CD14-positive monocyte (primary cell): ENCODE data around the gene MBTD1. TPM values are rescaled to one million over a fixed set of nuclear protein-coding genes. Genes with fewer than 3 reads are reported as not detected.
"Not testable (repeated sequence)": the region's sequence is repeated elsewhere in the genome, so short reads cannot be mapped to it uniquely, and the experiment has no call there.

Experiments used
- DNase-seq, 3 donors: peaks; one replicate each; pipeline ENCODE4 v3.0.0-alpha.2; 2011 to 2022
- H2AFZ ChIP-seq: 2 replicates; pipeline ENCODE4 v1.6.0; 2012; ENCODE audit warnings: mild to moderate bottlenecking, low read depth, low read length, inconsistent platforms; ENCODE audit not compliant: insufficient read depth, poor library complexity, severe bottlenecking
- H3K27ac ChIP-seq, 2 donors: 1 replicate in 1 of 2; 2 replicates in 1 of 2; pipeline ENCODE4 v1.5.1; 2012 to 2013; ENCODE audit warnings: low read length in 2 of 2, control low read depth in 1 of 2, inconsistent platforms in 1 of 2, low read depth in 1 of 2, mild to moderate bottlenecking in 1 of 2
- H3K27me3 ChIP-seq, 2 donors: one replicate each; pipeline versions ENCODE4 v1.6.0 to v1.6.1; 2011 to 2013; ENCODE audit warnings: low read length in 2 of 2; ENCODE audit not compliant: control insufficient read depth in 2 of 2, insufficient read depth in 2 of 2
- H3K36me3 ChIP-seq, 2 donors: replicated peaks in 1 of 2; 1 replicate in 1 of 2; 2 replicates in 1 of 2; pipeline versions ENCODE4 v1.5.1 to v1.6.1; 2012 to 2013; ENCODE audit warnings: low read length in 2 of 2, control low read depth in 1 of 2, inconsistent platforms in 1 of 2, mild to moderate bottlenecking in 1 of 2; ENCODE audit not compliant: insufficient read depth in 2 of 2, control insufficient read depth in 1 of 2
- H3K4me1 ChIP-seq, 2 donors: 1 replicate in 1 of 2; 2 replicates in 1 of 2; pipeline versions ENCODE4 v1.5.1 to v1.6.1; 2012 to 2013; ENCODE audit warnings: low read length in 2 of 2, control low read depth in 1 of 2, inconsistent platforms in 1 of 2, mild to moderate bottlenecking in 1 of 2, moderate library complexity in 1 of 2; ENCODE audit not compliant: insufficient read depth in 2 of 2, control insufficient read depth in 1 of 2
- H3K4me2 ChIP-seq: replicated peaks from 2 replicates; pipeline ENCODE3; 2012; ENCODE audit warnings: low read length, moderate library complexity, mild to moderate bottlenecking; ENCODE audit not compliant: poor library complexity, severe bottlenecking; ENCODE audit errors: extremely low read depth
- H3K4me3 ChIP-seq, 3 experiments: fragments of 200-600 bp in 1 of 3; sonication (generic) in 1 of 3; replicated peaks in 1 of 3; 1 replicate in 2 of 3; 2 replicates in 1 of 3; pipeline ENCODE4 v1.5.1; 2011 to 2013; ENCODE audit warnings: low read length in 3 of 3, mild to moderate bottlenecking in 3 of 3, control low read depth in 2 of 3, low read depth in 2 of 3, inconsistent platforms in 1 of 3, moderate library complexity in 1 of 3
- H3K79me2 ChIP-seq: 2 replicates; pipeline ENCODE4 v1.6.0; 2012; ENCODE audit warnings: mild to moderate bottlenecking, control low read depth, inconsistent platforms, low read length, moderate library complexity; ENCODE audit not compliant: insufficient read depth
- H3K9ac ChIP-seq: 2 replicates; pipeline ENCODE4 v1.6.0; 2017; ENCODE audit warnings: low read length, mild to moderate bottlenecking; ENCODE audit not compliant: insufficient read depth, poor library complexity, severe bottlenecking
- H3K9me3 ChIP-seq, 2 donors: replicated peaks in 1 of 2; 1 replicate in 1 of 2; 2 replicates in 1 of 2; pipeline versions ENCODE4 v1.5.1 to v1.6.1; 2012 to 2013; ENCODE audit warnings: low read length in 2 of 2, control low read depth in 1 of 2; ENCODE audit not compliant: control insufficient read depth in 1 of 2, insufficient read depth in 1 of 2
- H4K20me1 ChIP-seq: 2 replicates; pipeline ENCODE4 v1.6.0; 2012; ENCODE audit warnings: mild to moderate bottlenecking, low read length, control low read depth, moderate library complexity; ENCODE audit not compliant: insufficient read depth
- H3K27ac Mint-ChIP-seq, 7 donors: one replicate each; pipeline ENCODE4 v1.8.0; 2020; ENCODE audit warnings: mild to moderate bottlenecking in 7 of 7, mixed read lengths in 7 of 7, moderate library complexity in 6 of 7, inconsistent platforms in 2 of 7
- H3K27me3 Mint-ChIP-seq, 3 donors: one replicate each; pipeline ENCODE4 v1.8.0; 2021 to 2022; ENCODE audit warnings: low read depth in 3 of 3, mild to moderate bottlenecking in 3 of 3, mixed read lengths in 3 of 3, moderate library complexity in 3 of 3, inconsistent platforms in 1 of 3
- H3K36me3 Mint-ChIP-seq, 2 donors: one replicate each; pipeline ENCODE4 v1.8.0; 2020; ENCODE audit warnings: mixed read lengths in 2 of 2, inconsistent platforms in 1 of 2, mild to moderate bottlenecking in 1 of 2
- H3K4me1 Mint-ChIP-seq: one replicate; pipeline ENCODE4 v1.8.0; 2020; ENCODE audit warnings: mild to moderate bottlenecking, mixed read lengths
- H3K4me3 Mint-ChIP-seq, 2 donors: one replicate each; pipeline ENCODE4 v1.8.0; 2020; ENCODE audit warnings: mild to moderate bottlenecking in 2 of 2, mixed read lengths in 2 of 2, moderate library complexity in 1 of 2
- H3K9me3 Mint-ChIP-seq, 7 donors: one replicate each; pipeline ENCODE4 v1.8.0; 2020 to 2022; ENCODE audit warnings: mixed read lengths in 7 of 7, mild to moderate bottlenecking in 6 of 7, moderate library complexity in 6 of 7, inconsistent platforms in 2 of 7
- WGBS: methylation state at CpG from one replicate; pipeline ENCODE4 v1.1.5; 2013; ENCODE audit warnings: missing lambda C conversion rate; ENCODE audit not compliant: insufficient coverage; 5-methylcytosine and 5-hydroxymethylcytosine counted together
- intact Hi-C, 2 donors: fragments of 100-400 bp; cut with micrococcal nuclease; formaldehyde crosslinking; loops; one replicate each; pipeline versions ENCODE4 v1.15.0 to v1.15.1; 2023
- polyA plus RNA-seq, 3 donors: library from polyadenylated mRNA; depleted of rRNA in 1 of 3; unstranded in 2 of 3; stranded (reverse) in 1 of 3; fragments of 300-500 nt in 2 of 3; fragments of >200 nt in 1 of 3; fragmentation: Illumina TruSeq in 2 of 3; gene quantifications; 1 replicate in 2 of 3; 2 replicates in 1 of 3; pipeline ENCODE4 v1.2.3, GENCODE V29; 2012 to 2021
- TF ChIP-seq, protein P1 (sequence below): fragments of 200-600 bp; IDR thresholded peaks from one replicate; pipeline ENCODE4 v1.8.0; 2022; ENCODE audit warnings: antibody characterized with exemption, mild to moderate bottlenecking

The MBTD1 gene
- polyA plus RNA-seq, 3 donors, result 5.9 to 11.3 (median 10.0) TPM

DNA sequence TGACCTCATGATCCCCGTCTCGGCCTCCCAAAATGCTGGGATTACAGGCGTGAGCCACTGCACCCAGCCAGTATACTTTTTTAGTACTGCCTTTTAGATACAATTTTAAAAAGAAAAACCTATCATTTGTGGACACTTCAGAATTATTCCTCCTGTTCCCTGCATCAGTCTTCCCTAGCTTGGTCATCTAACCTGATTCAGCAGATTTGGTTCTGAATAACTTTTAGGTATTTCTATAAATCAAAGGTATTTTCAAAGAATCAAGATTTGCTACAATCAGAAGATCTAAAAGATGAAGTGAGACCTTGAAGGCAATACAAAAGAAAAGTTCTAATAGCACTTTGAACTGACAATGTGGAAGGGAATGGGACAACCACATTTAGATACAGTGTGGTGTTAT is 30.0 kb downstream of the MBTD1 start:
- H2AFZ ChIP-seq, result no peak overlapping the region
- H3K36me3 ChIP-seq, result no peaks in the 10 kb centered on the region
- peaks cover under 1 to 7% of the 10 kb centered on the region in 2 donors for H3K4me1 ChIP-seq
- WGBS, result no CpG with 5 or more reads among the region's 3 CpGs
- peak overlapping the region in 5 of 7 donors; percentile 32 to 59 (median 51) for H3K27ac Mint-ChIP-seq
- H3K4me1 Mint-ChIP-seq, result peaks cover 41% of the 10 kb centered on the region
- TF ChIP-seq, protein P1, sequence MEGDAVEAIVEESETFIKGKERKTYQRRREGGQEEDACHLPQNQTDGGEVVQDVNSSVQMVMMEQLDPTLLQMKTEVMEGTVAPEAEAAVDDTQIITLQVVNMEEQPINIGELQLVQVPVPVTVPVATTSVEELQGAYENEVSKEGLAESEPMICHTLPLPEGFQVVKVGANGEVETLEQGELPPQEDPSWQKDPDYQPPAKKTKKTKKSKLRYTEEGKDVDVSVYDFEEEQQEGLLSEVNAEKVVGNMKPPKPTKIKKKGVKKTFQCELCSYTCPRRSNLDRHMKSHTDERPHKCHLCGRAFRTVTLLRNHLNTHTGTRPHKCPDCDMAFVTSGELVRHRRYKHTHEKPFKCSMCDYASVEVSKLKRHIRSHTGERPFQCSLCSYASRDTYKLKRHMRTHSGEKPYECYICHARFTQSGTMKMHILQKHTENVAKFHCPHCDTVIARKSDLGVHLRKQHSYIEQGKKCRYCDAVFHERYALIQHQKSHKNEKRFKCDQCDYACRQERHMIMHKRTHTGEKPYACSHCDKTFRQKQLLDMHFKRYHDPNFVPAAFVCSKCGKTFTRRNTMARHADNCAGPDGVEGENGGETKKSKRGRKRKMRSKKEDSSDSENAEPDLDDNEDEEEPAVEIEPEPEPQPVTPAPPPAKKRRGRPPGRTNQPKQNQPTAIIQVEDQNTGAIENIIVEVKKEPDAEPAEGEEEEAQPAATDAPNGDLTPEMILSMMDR, result no peak
- DNase-seq, result no peak
- intact Hi-C loops, result no loop called here
- H3K9me3 Mint-ChIP-seq, result no peaks in the 10 kb centered on the region
- H3K4me3 Mint-ChIP-seq, result no peak overlapping the region
- H3K4me3 ChIP-seq, result no peak overlapping the region
- H3K9me3 ChIP-seq, result no peaks in the 10 kb centered on the region
- H3K9ac ChIP-seq, result no peak overlapping the region
- peaks cover 0 to 3% (median 0%) of the 10 kb centered on the region in 3 donors for H3K27me3 Mint-ChIP-seq
- peak overlapping the region in 1 of 2 donors; percentile 4 for H3K27ac ChIP-seq
- peaks cover 64% of the 10 kb centered on the region for H4K20me1 ChIP-seq
- H3K27me3 ChIP-seq, result no peaks in the 10 kb centered on the region
- peaks cover 62% of the 10 kb centered on the region for H3K79me2 ChIP-seq
- H3K4me2 ChIP-seq, result no peak overlapping the region
- H3K36me3 Mint-ChIP-seq, result peaks cover 6% of the 10 kb centered on the region in 2 donors

DNA sequence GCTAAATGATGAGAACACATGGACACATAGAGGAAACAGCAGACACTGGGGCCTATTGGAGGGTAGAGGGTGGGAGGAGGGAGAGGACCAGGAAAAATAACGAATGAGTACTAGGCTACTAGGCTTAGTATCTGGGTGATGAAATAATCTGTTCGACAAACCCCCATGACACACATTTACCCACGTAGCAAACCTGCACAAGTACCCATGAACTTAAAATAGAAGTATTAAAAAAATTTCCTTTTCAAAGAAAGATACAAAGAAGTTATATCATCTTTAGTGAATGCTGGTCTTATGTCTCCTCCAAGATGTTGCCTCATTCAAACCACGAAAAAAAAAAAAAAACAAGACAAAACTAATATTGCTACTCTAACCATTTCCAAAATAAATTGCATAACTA is 31.7 kb downstream of the MBTD1 start:
- Histone ChIP-seq H3K4me2 (no peak overlapping the region), H2AFZ (no peak overlapping the region), H4K20me1 (peaks cover 63% of the 10 kb centered on the region), H3K9ac (no peak overlapping the region), H3K27ac (no peak overlapping the region), H3K4me1 (peaks cover 11 to 12% of the 10 kb centered on the region in 2 donors), H3K36me3 (peaks cover 7 to 10% of the 10 kb centered on the region in 2 donors), H3K27me3 (no peaks in the 10 kb centered on the region), H3K9me3 (no peaks in the 10 kb centered on the region), H3K4me3 (no peak overlapping the region), H3K79me2 (peaks cover 45% of the 10 kb centered on the region)
- Mint-ChIP-seq H3K9me3 (no peaks in the 10 kb centered on the region), H3K27me3 (peaks cover 0 to 4% (median 0%) of the 10 kb centered on the region in 3 donors), H3K4me1 (peaks cover 52% of the 10 kb centered on the region), H3K27ac (peak overlapping the region in 5 of 7 donors; percentile 32 to 65 (median 40)), H3K36me3 (peaks cover 12 to 18% of the 10 kb centered on the region in 2 donors), H3K4me3 (no peak overlapping the region)
- intact Hi-C loops, result no loop called here
- no peak for DNase-seq
- TF ChIP-seq, protein P1, result no peak
- no CpG with 5 or more reads among the region's 4 CpGs for WGBS

DNA sequence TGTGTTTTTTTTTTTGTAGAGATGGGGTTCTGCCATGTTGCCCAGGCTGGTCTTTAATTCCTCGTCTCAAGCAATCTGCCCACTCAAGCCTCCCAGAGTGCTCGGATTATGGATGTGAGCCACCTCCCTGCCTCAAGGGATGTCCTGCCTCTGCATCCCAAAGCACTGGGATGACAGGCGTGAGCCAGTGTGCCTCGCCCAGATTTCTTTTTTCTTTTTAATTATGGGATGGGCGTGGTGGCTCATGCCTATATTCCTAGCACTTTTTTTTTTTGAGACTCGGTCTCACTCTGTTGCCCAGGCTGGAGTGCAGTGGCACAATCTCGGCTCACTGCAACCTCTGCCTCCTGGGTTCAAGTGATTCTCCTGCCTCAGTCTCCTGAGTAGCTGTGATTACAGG is 34.3 kb downstream of the MBTD1 start:
- DNase-seq, H3K9me3 ChIP-seq, H3K4me2 ChIP-seq, H3K4me3 Mint-ChIP-seq, H3K27me3 ChIP-seq, H2AFZ ChIP-seq, H3K27me3 Mint-ChIP-seq, H3K9ac ChIP-seq, H3K27ac ChIP-seq, H3K27ac Mint-ChIP-seq, H3K9me3 Mint-ChIP-seq, H3K4me3 ChIP-seq, intact Hi-C loops: not testable (repeated sequence)
- Histone ChIP-seq H4K20me1 (peaks cover 40% of the 10 kb centered on the region), H3K79me2 (peaks cover 24% of the 10 kb centered on the region), H3K36me3 (peaks cover 28 to 35% of the 10 kb centered on the region in 2 donors), H3K4me1 (peaks cover 6 to 12% of the 10 kb centered on the region in 2 donors)
- WGBS, result 100% methylated on average over 4 of the region's 7 CpGs
- Mint-ChIP-seq H3K36me3 (peaks cover 29 to 42% of the 10 kb centered on the region in 2 donors), H3K4me1 (peaks cover 42% of the 10 kb centered on the region)
